Peyer's patch (tissue), 4 donors: ENCODE data around the gene CRTC1.

ENCODE experiments used
- POLR2A ChIP-seq, 2 donors: fragments of 450-650 bp; IDR thresholded peaks; one replicate each; pipeline ENCODE4 v1.5.1; 2017; ENCODE audit warnings: antibody characterized with exemption in 2 of 2, mild to moderate bottlenecking in 2 of 2, moderate library complexity in 2 of 2
- TF ChIP-seq, protein P1 (sequence below), 6 experiments: fragments of 450-650 bp in 4 of 6; fragments of 200-600 bp in 2 of 6; sonication (generic) in 1 of 6; IDR thresholded peaks; one replicate each; pipeline ENCODE4 v1.5.1; 2017 to 2019; ENCODE audit warnings: antibody characterized with exemption in 6 of 6, mild to moderate bottlenecking in 3 of 6, moderate library complexity in 1 of 6

DNA sequence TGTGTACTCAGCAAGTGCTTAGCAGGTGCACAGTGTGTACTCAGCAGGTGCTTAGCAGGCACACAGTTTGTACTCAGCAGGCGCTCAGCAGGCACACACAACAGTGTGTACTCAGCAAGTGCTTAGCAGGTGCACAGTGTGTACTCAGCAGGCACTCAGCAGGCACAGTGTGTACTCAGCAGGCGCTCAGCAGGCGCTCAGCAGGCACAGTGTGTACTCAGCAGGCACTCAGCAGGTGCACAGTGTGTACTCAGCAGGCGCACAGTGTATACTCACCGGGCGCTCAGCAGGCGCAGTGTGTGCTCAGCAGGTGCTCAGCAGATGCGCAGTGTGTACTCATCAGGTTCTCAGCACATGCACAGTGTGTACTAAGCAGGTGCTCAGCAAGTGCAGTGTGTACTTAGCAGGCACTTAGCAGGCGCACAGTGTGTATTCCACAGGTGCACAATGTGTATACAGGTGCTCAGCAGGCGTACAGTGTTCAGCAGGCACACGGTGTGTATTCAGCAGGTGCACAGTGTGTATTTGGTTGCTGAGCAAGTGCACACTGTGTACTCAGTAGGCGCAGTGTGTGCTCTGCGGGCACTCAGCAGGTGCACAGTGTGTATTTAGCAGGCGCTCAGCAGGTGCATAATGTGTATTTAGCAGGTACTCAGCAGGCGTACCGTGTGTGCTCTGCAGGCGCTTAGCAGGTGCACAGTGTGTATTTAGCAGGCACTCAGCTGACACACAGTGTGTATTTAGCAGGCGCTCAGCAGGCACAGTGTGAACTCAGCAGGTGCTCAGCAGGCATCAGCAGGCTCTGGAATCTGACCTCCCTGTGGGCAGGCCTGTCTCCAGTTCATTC is 15.1 kb downstream of the CRTC1 start:
- TF ChIP-seq POLR2A (IDR thresholded peaks at IDR 0.05), result no peak
- TF ChIP-seq, protein P1, sequence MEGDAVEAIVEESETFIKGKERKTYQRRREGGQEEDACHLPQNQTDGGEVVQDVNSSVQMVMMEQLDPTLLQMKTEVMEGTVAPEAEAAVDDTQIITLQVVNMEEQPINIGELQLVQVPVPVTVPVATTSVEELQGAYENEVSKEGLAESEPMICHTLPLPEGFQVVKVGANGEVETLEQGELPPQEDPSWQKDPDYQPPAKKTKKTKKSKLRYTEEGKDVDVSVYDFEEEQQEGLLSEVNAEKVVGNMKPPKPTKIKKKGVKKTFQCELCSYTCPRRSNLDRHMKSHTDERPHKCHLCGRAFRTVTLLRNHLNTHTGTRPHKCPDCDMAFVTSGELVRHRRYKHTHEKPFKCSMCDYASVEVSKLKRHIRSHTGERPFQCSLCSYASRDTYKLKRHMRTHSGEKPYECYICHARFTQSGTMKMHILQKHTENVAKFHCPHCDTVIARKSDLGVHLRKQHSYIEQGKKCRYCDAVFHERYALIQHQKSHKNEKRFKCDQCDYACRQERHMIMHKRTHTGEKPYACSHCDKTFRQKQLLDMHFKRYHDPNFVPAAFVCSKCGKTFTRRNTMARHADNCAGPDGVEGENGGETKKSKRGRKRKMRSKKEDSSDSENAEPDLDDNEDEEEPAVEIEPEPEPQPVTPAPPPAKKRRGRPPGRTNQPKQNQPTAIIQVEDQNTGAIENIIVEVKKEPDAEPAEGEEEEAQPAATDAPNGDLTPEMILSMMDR (IDR thresholded peaks at IDR 0.05), result no peak
